Motor neuron (in vitro differentiated cells): ENCODE data around the gene TRUB2. TPM values are rescaled to one million over a fixed set of nuclear protein-coding genes. Genes with fewer than 3 reads are reported as not detected.

ENCODE experiments used
- ATAC-seq, 8 experiments: fragments of 200-7000 bp; cut with Tn5 transposase; replicated peaks in 6 of 8; 2 replicates each; pipeline ENCODE4 v1.8.0; 2021; ENCODE audit warnings: mild to moderate bottlenecking in 8 of 8, moderate library complexity in 8 of 8
- H3K27ac ChIP-seq, 2 donors: fragments of 250-450 bp; sonication (Bioruptor Pico); 2 replicates each; pipeline ENCODE4 v1.9.0; 2021; ENCODE audit warnings: antibody characterized with exemption in 2 of 2, mild to moderate bottlenecking in 2 of 2, moderate library complexity in 1 of 2
- H3K4me1 ChIP-seq, 2 donors: fragments of 250-450 bp; sonication (Bioruptor Pico); replicated peaks in 1 of 2; 2 replicates each; pipeline ENCODE4 v1.6.1; 2021; ENCODE audit warnings: antibody characterized with exemption in 2 of 2, mild to moderate bottlenecking in 2 of 2, moderate library complexity in 1 of 2
- H3K4me3 ChIP-seq, 5 donors: fragments of 250-450 bp; sonication (Bioruptor Pico); 2 replicates each; pipeline ENCODE4 v1.9.0; 2021; ENCODE audit warnings: antibody characterized with exemption in 5 of 5, mild to moderate bottlenecking in 5 of 5, moderate library complexity in 4 of 5
- WGBS, 10 experiments: fragments of 450-650 bp; shearing (Covaris generic); methylation state at CpG; one replicate each; pipeline ENCODE4 v1.0.0; 2022; 5-methylcytosine and 5-hydroxymethylcytosine counted together
- in situ Hi-C, 9 experiments: fragments of 400-800 bp; cut with MboI; loops; one replicate each; pipeline ENCODE4 v1.15.0; 2021; ENCODE audit warnings: low sequenced_read_pairs in 9 of 9, low pct_unique_long_range_greater_than_20kb in 2 of 9; ENCODE audit not compliant: unreplicated experiment in 9 of 9
- total RNA-seq, 8 experiments: library from RNA; unstranded; fragments of 300-600 nt; gene quantifications; 2 replicates each; pipeline versions ENCODE4 v1.2.3 to v1.2.4, GENCODE V29; 2022

The TRUB2 gene
- total RNA-seq, 8 experiments from 2014 or later, result 12.2 to 37.4 (median 22.0) TPM

DNA sequence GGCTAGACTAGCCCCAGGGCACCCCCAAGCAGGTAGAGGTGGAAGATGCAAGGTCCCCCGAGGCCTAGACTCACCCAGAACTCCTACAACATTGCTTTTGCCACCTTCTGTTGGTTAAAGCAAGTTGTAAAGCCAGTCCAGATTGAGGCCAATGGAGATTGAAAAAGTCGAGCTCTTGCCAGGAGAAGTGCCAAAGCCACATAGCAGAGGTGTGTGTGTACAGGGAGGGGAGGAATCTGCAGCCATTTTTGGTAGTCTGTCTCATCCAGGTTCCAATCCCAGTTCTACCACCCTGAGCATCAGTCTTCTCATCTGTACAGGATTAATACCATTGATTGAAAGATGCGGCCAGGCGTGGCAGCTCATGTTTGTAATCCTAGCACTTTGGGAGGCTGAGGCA is 36.6 kb upstream of the TRUB2 start:
- WGBS, 10 experiments, result 100% methylated on average over 1 to 2 of the region's 4 CpGs; no CpG with 5 or more reads in 7 of the 10 experiments
- Histone ChIP-seq H3K4me3 (no peak overlapping the region), H3K4me1 (peaks cover 8 to 12% of the 10 kb centered on the region in 2 donors), H3K27ac (no peak overlapping the region)
- no peak for ATAC-seq
- in situ Hi-C loops, result no loop called here

GRCh38 chr9:128358090-128358489 is 35.8 kb upstream of the TRUB2 start:
- WGBS, 10 experiments, result 83 to 100% (median 90%) methylated on average over 1 to 7 of the region's 8 CpGs; no CpG with 5 or more reads in 3 of the 10 experiments
- ATAC-seq, result no peak
- in situ Hi-C loops, result no loop called here

GRCh38 chr9:128355451-128355850 is 33.2 kb upstream of the TRUB2 start:
- 93 to 100% (median 100%) methylated on average over 1 to 4 of the region's 19 CpGs; no CpG with 5 or more reads in 7 of the 10 experiments for WGBS, 10 experiments
- in situ Hi-C loops, result no loop called here
- ATAC-seq, result peak in 3 of 8 experiments; percentile 10 to 19 (median 14)

More at GRCh38 chr9:128358090-128358489, 35.8 kb upstream of the TRUB2 start:
- Histone ChIP-seq H3K27ac (no peak overlapping the region), H3K4me1 (peaks cover 8 to 12% of the 10 kb centered on the region in 2 donors), H3K4me3 (no peak overlapping the region)

GRCh38 chr9:128349772-128350171 is 27.5 kb upstream of the TRUB2 start:
- Histone ChIP-seq H3K4me1 (no peaks in the 10 kb centered on the region), H3K4me3 (no peak overlapping the region), H3K27ac (no peak overlapping the region)
- WGBS, 10 experiments, result 88 to 100% (median 100%) methylated on average over 1 to 5 of the region's 6 CpGs; no CpG with 5 or more reads in 3 of the 10 experiments
- in situ Hi-C loops, result no loop called here
- ATAC-seq, result peak in 1 of 8 experiments; percentile 5

More at GRCh38 chr9:128355451-128355850, 33.2 kb upstream of the TRUB2 start:
- Histone ChIP-seq H3K27ac (no peak overlapping the region), H3K4me1 (no peaks in the 10 kb centered on the region), H3K4me3 (no peak overlapping the region)

GRCh38 chr9:128349125-128349524 is 26.9 kb upstream of the TRUB2 start:
- in situ Hi-C loops, result no loop called here
- H3K27ac ChIP-seq, result no peak overlapping the region
- no peaks in the 10 kb centered on the region for H3K4me1 ChIP-seq
- ATAC-seq, result no peak
- H3K4me3 ChIP-seq, result no peak overlapping the region
- WGBS, 10 experiments, result 93 to 100% methylated on average over 1 to 2 of the region's 2 CpGs; no CpG with 5 or more reads in 8 of the 10 experiments

- WGBS, 10 experiments, result 73 to 100% (median 100%) methylated on average over 1 to 6 of the region's 28 CpGs; no CpG with 5 or more reads in 4 of the 10 experiments
- H3K27ac ChIP-seq, result no peak overlapping the region
- peaks cover 0 to 5% of the 10 kb centered on the region in 2 donors for H3K4me1 ChIP-seq
- no peak overlapping the region for H3K4me3 ChIP-seq
- ATAC-seq, result no peak
- in situ Hi-C loops, result no loop called here
Measured at GRCh38 chr9:128344931-128345605, 22.8 kb upstream of the TRUB2 start.

DNA sequence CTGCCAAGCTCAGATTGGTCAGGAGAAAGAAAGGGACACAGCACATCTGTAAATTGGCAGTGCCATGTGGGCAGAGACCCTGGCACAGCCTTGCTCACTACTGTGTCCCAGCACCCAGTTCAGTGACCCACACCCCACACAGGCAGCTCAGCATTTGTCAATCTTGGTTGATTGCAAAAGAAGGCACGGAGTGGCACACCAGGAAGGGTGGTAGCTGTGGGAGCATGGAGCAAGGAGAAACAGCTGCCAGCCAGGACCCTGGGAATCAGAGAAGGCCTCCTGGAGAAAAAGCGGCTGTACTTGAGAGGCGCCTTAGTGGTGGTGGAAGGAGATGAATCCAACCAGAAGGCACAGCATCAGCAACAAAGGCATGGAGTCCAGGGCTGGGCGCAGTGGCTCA is 21.6 kb upstream of the TRUB2 start:
- Histone ChIP-seq H3K4me1 (peaks cover 0 to 5% of the 10 kb centered on the region in 2 donors), H3K4me3 (no peak overlapping the region), H3K27ac (no peak overlapping the region)
- in situ Hi-C loops, result no loop called here
- ATAC-seq, result no peak
- 80 to 100% (median 100%) methylated on average over 1 to 3 of the region's 4 CpGs; no CpG with 5 or more reads in 5 of the 10 experiments for WGBS, 10 experiments

GRCh38 chr9:128342971-128343680 is 20.9 kb upstream of the TRUB2 start:
- no peak overlapping the region for H3K27ac ChIP-seq
- WGBS, 10 experiments, result 90 to 100% (median 97%) methylated on average over 1 to 5 of the region's 8 CpGs; no CpG with 5 or more reads in 4 of the 10 experiments
- peaks cover 0 to 5% of the 10 kb centered on the region in 2 donors for H3K4me1 ChIP-seq
- H3K4me3 ChIP-seq, result no peak overlapping the region
- ATAC-seq, result no peak
- in situ Hi-C loops, result no loop called here

- peak; percentile 28 to 49 (median 39) for ATAC-seq
- in situ Hi-C loops, result no loop called here
- Histone ChIP-seq H3K27ac (no peak overlapping the region), H3K4me1 (peaks cover 0 to 5% of the 10 kb centered on the region in 2 donors), H3K4me3 (peak overlapping the region; percentile 53 to 95 (median 77))
- WGBS, 10 experiments, result 0 to 5% methylated on average over 4 to 5 of the region's 13 CpGs; no CpG with 5 or more reads in 8 of the 10 experiments
Measured at GRCh38 chr9:128341435-128341849, 19.2 kb upstream of the TRUB2 start.

DNA sequence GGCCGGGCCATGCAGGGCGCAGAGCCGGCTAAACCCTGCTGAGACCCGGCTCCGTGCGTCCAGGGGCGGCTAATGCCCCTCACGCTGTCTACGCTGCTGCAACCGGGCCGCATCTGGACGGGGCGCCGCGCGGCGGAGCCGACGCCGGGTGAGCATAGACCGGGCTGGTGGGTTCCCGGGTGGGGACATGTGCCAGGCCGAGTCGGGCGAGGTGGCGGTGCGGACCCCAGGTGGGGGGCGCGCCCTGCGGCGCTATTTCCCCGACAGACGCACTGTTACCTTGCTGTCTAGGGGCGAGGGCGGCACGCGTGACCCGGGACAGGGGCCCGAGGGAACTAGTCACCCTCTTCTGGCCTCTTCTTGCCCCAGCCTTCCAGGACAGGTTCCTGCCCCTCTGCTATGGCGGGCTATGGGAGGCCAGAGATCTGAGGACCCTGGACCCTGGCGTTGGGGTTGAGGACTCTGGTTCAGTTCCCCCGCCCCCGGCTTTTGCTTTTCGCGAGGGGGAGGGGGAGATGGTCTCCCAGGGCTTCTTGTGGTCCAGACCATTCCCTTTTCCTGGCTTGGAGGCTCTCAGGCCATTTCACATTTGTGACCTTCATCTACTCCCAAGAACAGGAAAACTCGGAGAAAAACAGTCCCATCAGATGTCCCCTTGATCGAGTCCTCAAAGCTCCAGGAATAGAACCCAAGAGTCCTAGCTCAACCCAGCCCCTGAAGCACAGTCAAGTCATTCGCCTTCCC is 18.6 kb upstream of the TRUB2 start:
- Histone ChIP-seq H3K4me3 (peak overlapping the region; percentile 53 to 95 (median 77)), H3K4me1 (peaks cover 0 to 5% of the 10 kb centered on the region in 2 donors), H3K27ac (peak overlapping the region; percentile 43 to 51)
- in situ Hi-C loops, result no loop called here
- WGBS, 10 experiments, result 0 to 3% (median 0%) methylated on average over 1 to 8 of the region's 48 CpGs; no CpG with 5 or more reads in 4 of the 10 experiments
- ATAC-seq, result peak in 7 of 8 experiments; percentile 47 to 79 (median 73)

GRCh38 chr9:128339761-128340690 is 17.8 kb upstream of the TRUB2 start, which contains the start of gene SLC27A4:
Gene SLC27A4, plus strand, starts transcription at chr9:128340527. Its CDS starts 2,606 bp downstream, at chr9:128343133.
- H3K4me3 ChIP-seq, result peak within 1 kb of the TSS; percentile 53 to 95 (median 77)
- 0 to 63% (median 43%) methylated on average over 1 to 4 of the region's 75 CpGs; no CpG with 5 or more reads in 6 of the 10 experiments for WGBS, 10 experiments
- peaks cover 0 to 5% of the 10 kb centered on the region in 2 donors for H3K4me1 ChIP-seq
- in situ Hi-C loops, result no loop called here
- ATAC-seq, result peak; percentile 89 to 95 (median 91)
- H3K27ac ChIP-seq, result peak within 1 kb of the TSS; percentile 43 to 51
